OCI-LY7 (cell line): ENCODE results near the gene IRX4. TPM values are rescaled to one million over a fixed set of nuclear protein-coding genes. Genes with fewer than 3 reads are reported as not detected.

ENCODE experiments used
- BruUV-seq: library from RNA; stranded (reverse); fragments of 400-500 nt; replicated peaks from 2 replicates; lab custom pipeline; 2021; lab: Mats Ljungman, UMichigan
- CTCF ChIA-PET: fragments of 300-600 bp; sonication (Branson Sonifier 250); formaldehyde crosslinking; loops from one replicate; lab custom pipeline; 2022; ENCODE audit warnings: antibody characterized with exemption; ENCODE audit not compliant: unreplicated experiment; lab: Charles Lee
- POLR2A ChIA-PET: fragments of 300-600 bp; sonication (Branson Sonifier 250); formaldehyde crosslinking; loops from one replicate; lab custom pipeline; 2022; ENCODE audit warnings: antibody characterized with exemption; lab: Charles Lee
- DNase-seq: peaks from one replicate; pipeline ENCODE4 v3.0.0-alpha.2; 2015; ENCODE audit warnings: low spot score
- H2AFZ ChIP-seq: fragments of 200-600 bp; sonication (generic), shearing (Covaris generic); 2 replicates; pipeline ENCODE4 v1.6.1; 2014; ENCODE audit warnings: mild to moderate bottlenecking, antibody characterized with exemption, low read length, moderate library complexity
- H3K27ac ChIP-seq: fragments of 200-600 bp; sonication (generic); 2 replicates; pipeline ENCODE4 v1.5.1; 2014; ENCODE audit warnings: mixed run types, low read depth, mild to moderate bottlenecking, moderate library complexity, low read length, inconsistent platforms; ENCODE audit not compliant: poor library complexity, severe bottlenecking
- H3K36me3 ChIP-seq: fragments of 200-600 bp; sonication (generic); 2 replicates; pipeline ENCODE4 v1.6.1; 2014; ENCODE audit warnings: mild to moderate bottlenecking, antibody characterized with exemption, low read length, moderate library complexity, mixed read lengths; ENCODE audit not compliant: insufficient read depth
- H3K4me1 ChIP-seq: fragments of 200-600 bp; sonication (generic); 2 replicates; pipeline ENCODE4 v1.5.1; 2014; ENCODE audit warnings: mild to moderate bottlenecking, low read length; ENCODE audit not compliant: insufficient read depth, poor library complexity, severe bottlenecking
- H3K4me2 ChIP-seq: fragments of 200-600 bp; sonication (generic); 2 replicates; pipeline ENCODE4 v1.6.1; 2014; ENCODE audit warnings: mild to moderate bottlenecking, low read length
- H3K4me3 ChIP-seq: fragments of 200-600 bp; sonication (generic); 2 replicates; pipeline ENCODE4 v1.5.1; 2014; ENCODE audit warnings: mild to moderate bottlenecking, low read depth, low read length; ENCODE audit not compliant: poor library complexity, severe bottlenecking
- H3K79me2 ChIP-seq: fragments of 200-600 bp; sonication (generic); 2 replicates; pipeline ENCODE4 v1.6.1; 2016; ENCODE audit warnings: low read depth, mild to moderate bottlenecking, low read length, moderate library complexity, mixed read lengths; ENCODE audit not compliant: insufficient read depth
- H3K9me2 ChIP-seq: fragments of 200-600 bp; sonication (generic); 2 replicates; pipeline ENCODE4 v1.6.1; 2016; ENCODE audit warnings: mild to moderate bottlenecking, low read length, mixed read lengths; ENCODE audit not compliant: insufficient read depth
- H3K9me3 ChIP-seq: fragments of 200-600 bp; sonication (generic); 2 replicates; pipeline ENCODE4 v1.6.1; 2014; ENCODE audit warnings: mild to moderate bottlenecking, mixed run types, low read length, mixed read lengths
- H4K20me1 ChIP-seq: fragments of 200-600 bp; sonication (generic); 2 replicates; pipeline ENCODE4 v1.6.1; 2014; ENCODE audit warnings: mild to moderate bottlenecking, antibody characterized with exemption, low read length, moderate library complexity, mixed read lengths; ENCODE audit not compliant: insufficient read depth
- EZH2phosphoT487 ChIP-seq: fragments of 200-600 bp; sonication (generic); IDR thresholded peaks from 2 replicates; pipeline ENCODE4 v1.6.1; 2018; ENCODE audit warnings: low read depth, borderline replicate concordance, mild to moderate bottlenecking, mixed run types, antibody characterized with exemption, low read length, moderate library complexity, mixed read lengths
- intact Hi-C: fragments of 100-400 bp; cut with micrococcal nuclease; formaldehyde crosslinking; loops from one replicate; pipeline ENCODE4 v1.10.0; 2022; ENCODE audit not compliant: unreplicated experiment
- total RNA-seq, 2 experiments: library from RNA; depleted of rRNA in 1 of 2; stranded (reverse); fragments of >200 nt in 1 of 2; shearing (Covaris generic) in 1 of 2; gene quantifications; 2 replicates each; pipeline ENCODE4 v1.2.3, GENCODE V29; 2014 to 2022
- TF ChIP-seq, protein P1 (sequence below): fragments of 200-600 bp; sonication (generic); conservative IDR thresholded peaks from 2 replicates; pipeline ENCODE4 v1.5.1; 2014; ENCODE audit warnings: mild to moderate bottlenecking, antibody characterized with exemption, low read length, moderate library complexity, mixed read lengths

The IRX4 gene
- total RNA-seq, 2 experiments from 2014 or later, result not detected

DNA sequence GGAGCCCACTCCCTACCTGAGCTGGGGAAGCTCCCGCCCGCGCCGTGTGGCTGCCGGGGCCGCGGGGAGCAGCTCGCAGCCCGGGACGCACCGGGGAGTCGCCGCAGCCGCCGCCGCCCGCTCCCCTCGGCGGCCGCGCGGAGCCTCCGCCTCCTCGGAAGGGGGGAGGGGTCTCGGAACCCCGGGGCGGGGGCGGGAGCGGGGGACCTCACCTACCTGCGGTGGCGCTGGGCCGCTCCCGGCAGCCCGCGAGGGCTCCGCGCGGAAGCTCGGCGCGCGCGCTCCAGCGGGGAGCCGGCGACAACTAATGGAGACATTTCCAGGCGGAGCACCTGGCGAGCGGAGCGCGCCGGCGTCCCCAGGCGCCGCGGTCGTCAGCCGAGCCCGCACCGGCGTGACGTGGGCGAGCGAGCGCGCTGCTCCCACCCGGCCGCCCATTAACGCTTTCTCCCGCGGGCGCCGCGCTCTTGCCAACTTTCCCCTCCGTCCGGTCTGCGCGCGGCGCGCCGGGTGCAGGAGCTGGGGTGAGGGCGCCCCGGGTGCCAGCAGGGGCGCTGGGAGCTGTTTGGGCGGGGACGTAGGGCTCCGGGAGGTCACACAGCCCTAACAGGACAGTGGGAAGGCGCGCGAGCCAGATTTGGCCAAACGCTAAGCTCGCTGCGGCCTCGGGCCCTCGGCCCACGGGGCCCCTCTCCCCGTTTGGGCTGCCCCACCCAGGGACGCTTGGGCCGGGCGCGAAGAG is 4.3 kb upstream of the IRX4 start:
- BruUV-seq, result no TSS peak
- ChIA-PET POLR2A (no interaction called here), CTCF (no interaction called here)
- Histone ChIP-seq H3K4me1 (no peaks in the 10 kb centered on the region), H3K9me2 (no peaks in the 10 kb centered on the region), H2AFZ (no peak overlapping the region), H3K9me3 (no peaks in the 10 kb centered on the region), H3K27ac (no peak overlapping the region), H4K20me1 (no peaks in the 10 kb centered on the region), H3K4me2 (no peak overlapping the region), H3K36me3 (no peaks in the 10 kb centered on the region), H3K79me2 (no peaks in the 10 kb centered on the region), H3K4me3 (no peak overlapping the region)
- DNase-seq, result no peak
- intact Hi-C loops, result no loop called here
- TF ChIP-seq EZH2phosphoT487, result no peak
- TF ChIP-seq, protein P1, sequence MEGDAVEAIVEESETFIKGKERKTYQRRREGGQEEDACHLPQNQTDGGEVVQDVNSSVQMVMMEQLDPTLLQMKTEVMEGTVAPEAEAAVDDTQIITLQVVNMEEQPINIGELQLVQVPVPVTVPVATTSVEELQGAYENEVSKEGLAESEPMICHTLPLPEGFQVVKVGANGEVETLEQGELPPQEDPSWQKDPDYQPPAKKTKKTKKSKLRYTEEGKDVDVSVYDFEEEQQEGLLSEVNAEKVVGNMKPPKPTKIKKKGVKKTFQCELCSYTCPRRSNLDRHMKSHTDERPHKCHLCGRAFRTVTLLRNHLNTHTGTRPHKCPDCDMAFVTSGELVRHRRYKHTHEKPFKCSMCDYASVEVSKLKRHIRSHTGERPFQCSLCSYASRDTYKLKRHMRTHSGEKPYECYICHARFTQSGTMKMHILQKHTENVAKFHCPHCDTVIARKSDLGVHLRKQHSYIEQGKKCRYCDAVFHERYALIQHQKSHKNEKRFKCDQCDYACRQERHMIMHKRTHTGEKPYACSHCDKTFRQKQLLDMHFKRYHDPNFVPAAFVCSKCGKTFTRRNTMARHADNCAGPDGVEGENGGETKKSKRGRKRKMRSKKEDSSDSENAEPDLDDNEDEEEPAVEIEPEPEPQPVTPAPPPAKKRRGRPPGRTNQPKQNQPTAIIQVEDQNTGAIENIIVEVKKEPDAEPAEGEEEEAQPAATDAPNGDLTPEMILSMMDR, result no peak

DNA sequence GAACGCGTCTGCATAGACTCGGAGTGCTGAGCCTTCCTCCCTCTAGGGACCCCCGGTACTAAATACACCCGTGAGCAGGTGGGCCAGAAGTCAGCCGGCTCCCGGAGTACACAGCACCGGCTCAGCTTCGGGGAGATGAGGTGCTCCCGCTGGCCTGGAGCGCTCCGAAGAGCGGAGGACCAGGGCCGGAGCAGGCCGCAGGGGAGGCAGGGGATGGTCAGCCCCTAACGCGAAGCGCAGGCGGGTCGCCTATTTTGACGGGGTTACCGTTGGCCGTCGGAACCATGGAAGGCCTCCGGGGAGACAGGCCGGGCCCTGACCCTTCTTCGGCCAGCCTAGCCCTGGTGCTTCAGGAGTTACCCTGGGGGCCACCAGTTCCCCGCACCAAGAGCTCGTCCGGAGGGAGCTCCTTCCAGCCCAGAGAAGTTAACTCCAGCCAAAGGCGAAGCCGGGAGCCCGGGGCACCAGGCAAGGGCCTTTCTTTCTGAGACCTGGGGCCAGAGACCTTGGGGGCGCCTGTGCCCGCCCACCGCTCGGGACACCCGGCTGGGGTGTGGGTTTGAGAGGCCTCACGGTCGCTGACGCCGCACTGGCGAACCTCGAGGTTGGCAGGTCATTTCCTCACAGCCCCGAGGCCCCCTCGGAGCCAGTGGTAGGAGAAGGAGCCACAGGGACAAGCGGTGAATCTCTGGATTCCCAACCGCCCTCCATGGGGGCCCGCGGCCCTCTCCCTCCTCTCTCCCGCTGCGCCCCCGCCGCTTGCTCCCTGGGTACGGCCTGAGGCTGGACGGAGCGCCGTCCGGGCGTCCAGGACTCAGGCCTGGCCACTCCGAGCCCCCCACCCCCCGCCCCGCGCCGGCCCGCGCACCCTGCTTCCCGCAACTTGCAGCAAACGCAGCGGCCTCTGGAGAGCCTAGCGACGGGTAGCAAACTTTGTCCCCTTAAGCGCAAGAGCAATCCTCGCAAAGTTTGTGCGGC is 3.4 kb upstream of the IRX4 start:
- CTCF ChIA-PET, result no interaction called here
- POLR2A ChIA-PET, result no interaction called here
- TF ChIP-seq, protein P1, result no peak
- no peak for TF ChIP-seq EZH2phosphoT487

More for the DNA sequence above, 3.4 kb upstream of the IRX4 start:
- H3K79me2 ChIP-seq, result no peaks in the 10 kb centered on the region
- no TSS peak for BruUV-seq
- intact Hi-C loops, result no loop called here
- no peak for DNase-seq
- no peak overlapping the region for H3K4me2 ChIP-seq
- H3K27ac ChIP-seq, result no peak overlapping the region
- H3K36me3 ChIP-seq, result no peaks in the 10 kb centered on the region
- no peaks in the 10 kb centered on the region for H4K20me1 ChIP-seq
- no peaks in the 10 kb centered on the region for H3K9me3 ChIP-seq
- H2AFZ ChIP-seq, result no peak overlapping the region
- no peak overlapping the region for H3K4me3 ChIP-seq
- no peaks in the 10 kb centered on the region for H3K4me1 ChIP-seq
- H3K9me2 ChIP-seq, result no peaks in the 10 kb centered on the region
